HEK293 (cell line): ENCODE data around the gene CASZ1.

Source experiments
- CTCF ChIA-PET: fragments of 350-600 bp; formaldehyde crosslinking; extraction: SDS; loops from one replicate; lab custom pipeline; 2021; ENCODE audit warnings: antibody characterized with exemption; lab: Yijun Ruan, JAX
- POLR2A ChIA-PET: fragments of 300-600 bp; formaldehyde crosslinking; extraction: SDS; loops from one replicate; lab custom pipeline; 2020; ENCODE audit warnings: antibody characterized with exemption, inconsistent platforms; lab: Yijun Ruan, JAX
- H3K27ac ChIP-seq: fragments of 200-500 bp; sonication (Bioruptor generic); 2 replicates; pipeline ENCODE4 v1.5.1; 2014; ENCODE audit warnings: low read depth, low read length, control low read depth, inconsistent platforms; ENCODE audit errors: extremely low read depth
- H3K36me3 ChIP-seq, 2 experiments: fragments of 200-500 bp in 1 of 2; sonication (Bioruptor generic) in 1 of 2; 1 replicate in 1 of 2; 2 replicates in 1 of 2; pipeline ENCODE4 v1.5.1; 2014 to 2017; ENCODE audit warnings: inconsistent platforms in 2 of 2, low read length in 2 of 2; ENCODE audit not compliant: control insufficient read depth in 2 of 2, insufficient read depth in 1 of 2
- H3K4me1 ChIP-seq: fragments of 200-500 bp; sonication (Bioruptor generic); 2 replicates; pipeline ENCODE4 v1.5.1; 2014; ENCODE audit warnings: mild to moderate bottlenecking, low read length, inconsistent platforms; ENCODE audit not compliant: control insufficient read depth, insufficient read depth
- H3K4me3 ChIP-seq: 2 replicates; pipeline ENCODE4 v1.5.1; 2011; ENCODE audit warnings: low read depth, mild to moderate bottlenecking, control low read depth, low read length, moderate library complexity
- H3K9me3 ChIP-seq: fragments of 200-500 bp; sonication (Bioruptor generic); 2 replicates; pipeline ENCODE4 v1.5.1; 2014; ENCODE audit warnings: low read depth, low read length, inconsistent platforms; ENCODE audit not compliant: control insufficient read depth, insufficient read depth
- KLF7 ChIP-seq: fragments of 450-650 bp; formaldehyde crosslinking; IDR thresholded peaks from 2 replicates; pipeline ENCODE4 v1.5.1; 2016; ENCODE audit warnings: missing biosample characterization, missing genetic modification characterization, borderline replicate concordance
- OVOL3 ChIP-seq: fragments of 450-650 bp; formaldehyde crosslinking; IDR thresholded peaks from 2 replicates; pipeline ENCODE4 v1.5.1; 2016; ENCODE audit warnings: missing biosample characterization, missing genetic modification characterization
- SCRT2 ChIP-seq: fragments of 450-650 bp; formaldehyde crosslinking; IDR thresholded peaks from 2 replicates; pipeline ENCODE4 v1.5.1; 2016; ENCODE audit warnings: missing biosample characterization, missing genetic modification characterization
- TRIM28 ChIP-seq: IDR thresholded peaks from 2 replicates; pipeline ENCODE4 v1.6.1; 2011; ENCODE audit warnings: low read length, control low read depth, borderline replicate concordance
- ZFP41 ChIP-seq: fragments of 450-650 bp; formaldehyde crosslinking; IDR thresholded peaks from 2 replicates; pipeline ENCODE4 v1.5.1; 2016; ENCODE audit warnings: missing biosample characterization, missing genetic modification characterization, borderline replicate concordance
- ZFP69B ChIP-seq: fragments of 450-650 bp; formaldehyde crosslinking; IDR thresholded peaks from 2 replicates; pipeline ENCODE4 v1.5.1; 2016; ENCODE audit warnings: missing biosample characterization, missing genetic modification characterization
- ZNF138 ChIP-seq: fragments of 450-650 bp; formaldehyde crosslinking; IDR thresholded peaks from 2 replicates; pipeline ENCODE4 v1.5.1; 2016; ENCODE audit warnings: missing biosample characterization, missing genetic modification characterization, borderline replicate concordance
- ZNF354C ChIP-seq: fragments of 450-650 bp; formaldehyde crosslinking; IDR thresholded peaks from 2 replicates; pipeline ENCODE4 v1.5.1; 2016; ENCODE audit warnings: missing biosample characterization, missing genetic modification characterization, low read depth, borderline replicate concordance
- ZNF391 ChIP-seq: fragments of 450-650 bp; formaldehyde crosslinking; IDR thresholded peaks from 2 replicates; pipeline ENCODE4 v1.5.1; 2016; ENCODE audit warnings: low read depth, missing biosample characterization, missing genetic modification characterization, borderline replicate concordance
- ZNF416 ChIP-seq: fragments of 450-650 bp; formaldehyde crosslinking; IDR thresholded peaks from 2 replicates; pipeline ENCODE4 v1.5.1; 2016; ENCODE audit warnings: missing biosample characterization, missing genetic modification characterization
- ZNF830 ChIP-seq: fragments of 450-650 bp; IDR thresholded peaks from 2 replicates; pipeline ENCODE4 v1.5.0; 2018; ENCODE audit warnings: missing biosample characterization, missing genetic modification characterization, low read depth, mild to moderate bottlenecking, moderate library complexity
- ZSCAN23 ChIP-seq: fragments of 450-650 bp; formaldehyde crosslinking; IDR thresholded peaks from 2 replicates; pipeline ENCODE4 v1.5.1; 2016; ENCODE audit warnings: missing biosample characterization, missing genetic modification characterization
- TF ChIP-seq, protein P1 (sequence below): fragments of 450-650 bp; formaldehyde crosslinking; IDR thresholded peaks from 2 replicates; pipeline ENCODE4 v1.5.1; 2016; ENCODE audit warnings: missing biosample characterization, missing genetic modification characterization, borderline replicate concordance
- TF ChIP-seq, protein P2 (sequence below): fragments of 450-650 bp; formaldehyde crosslinking; IDR thresholded peaks from 2 replicates; pipeline ENCODE4 v1.5.1; 2016; ENCODE audit warnings: missing biosample characterization, missing genetic modification characterization

CASZ1 gene

DNA sequence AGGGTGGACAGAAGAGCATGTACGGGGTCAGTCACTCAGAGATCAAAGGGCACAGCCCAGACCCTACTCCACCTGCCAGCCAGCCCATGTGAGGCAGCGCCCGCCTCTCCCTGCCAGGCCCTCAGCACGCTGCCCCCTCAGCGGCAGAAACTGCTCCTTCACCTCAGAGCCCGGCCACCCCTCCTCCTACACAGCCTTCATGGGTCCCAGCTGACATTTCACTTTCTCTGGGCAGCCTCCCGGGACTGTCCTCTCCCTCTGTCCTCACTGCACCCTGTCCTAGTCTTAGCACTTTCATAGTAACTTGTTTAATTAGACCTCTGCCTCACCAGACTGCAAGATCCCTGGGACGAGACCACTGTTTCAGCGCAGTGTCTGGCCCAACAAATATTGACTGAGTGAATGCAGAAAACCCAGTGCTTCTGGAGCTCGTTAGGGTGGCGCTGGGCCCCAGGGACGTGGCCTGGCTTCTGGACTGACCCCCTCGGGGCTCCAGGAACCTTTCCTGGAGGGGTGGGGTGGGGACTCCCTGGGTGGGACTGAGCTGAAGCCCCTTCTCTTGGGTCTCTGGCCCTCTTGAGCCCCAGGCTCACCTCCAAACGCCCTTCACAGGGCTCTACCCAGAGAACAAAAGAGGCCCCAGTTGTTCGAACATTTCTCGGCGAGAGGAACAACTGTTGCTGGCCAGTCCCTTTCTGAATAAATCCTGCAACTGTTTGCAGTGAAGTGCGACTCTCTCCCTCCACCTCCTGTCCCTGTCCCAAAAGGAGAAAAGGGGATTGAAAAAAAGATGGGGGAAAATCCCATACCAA is 114.9 kb downstream of the CASZ1 start:
- no peak overlapping the region for H3K27ac ChIP-seq
- ChIA-PET CTCF (interaction anchor here (0.7 to 1.1 kb wide), 2 partner anchors 12 to 16 kb away, joined by 3 to 4 read pairs; no protein-coding TSS in a partner anchor), POLR2A (no interaction called here)
- TF ChIP-seq, protein P1, sequence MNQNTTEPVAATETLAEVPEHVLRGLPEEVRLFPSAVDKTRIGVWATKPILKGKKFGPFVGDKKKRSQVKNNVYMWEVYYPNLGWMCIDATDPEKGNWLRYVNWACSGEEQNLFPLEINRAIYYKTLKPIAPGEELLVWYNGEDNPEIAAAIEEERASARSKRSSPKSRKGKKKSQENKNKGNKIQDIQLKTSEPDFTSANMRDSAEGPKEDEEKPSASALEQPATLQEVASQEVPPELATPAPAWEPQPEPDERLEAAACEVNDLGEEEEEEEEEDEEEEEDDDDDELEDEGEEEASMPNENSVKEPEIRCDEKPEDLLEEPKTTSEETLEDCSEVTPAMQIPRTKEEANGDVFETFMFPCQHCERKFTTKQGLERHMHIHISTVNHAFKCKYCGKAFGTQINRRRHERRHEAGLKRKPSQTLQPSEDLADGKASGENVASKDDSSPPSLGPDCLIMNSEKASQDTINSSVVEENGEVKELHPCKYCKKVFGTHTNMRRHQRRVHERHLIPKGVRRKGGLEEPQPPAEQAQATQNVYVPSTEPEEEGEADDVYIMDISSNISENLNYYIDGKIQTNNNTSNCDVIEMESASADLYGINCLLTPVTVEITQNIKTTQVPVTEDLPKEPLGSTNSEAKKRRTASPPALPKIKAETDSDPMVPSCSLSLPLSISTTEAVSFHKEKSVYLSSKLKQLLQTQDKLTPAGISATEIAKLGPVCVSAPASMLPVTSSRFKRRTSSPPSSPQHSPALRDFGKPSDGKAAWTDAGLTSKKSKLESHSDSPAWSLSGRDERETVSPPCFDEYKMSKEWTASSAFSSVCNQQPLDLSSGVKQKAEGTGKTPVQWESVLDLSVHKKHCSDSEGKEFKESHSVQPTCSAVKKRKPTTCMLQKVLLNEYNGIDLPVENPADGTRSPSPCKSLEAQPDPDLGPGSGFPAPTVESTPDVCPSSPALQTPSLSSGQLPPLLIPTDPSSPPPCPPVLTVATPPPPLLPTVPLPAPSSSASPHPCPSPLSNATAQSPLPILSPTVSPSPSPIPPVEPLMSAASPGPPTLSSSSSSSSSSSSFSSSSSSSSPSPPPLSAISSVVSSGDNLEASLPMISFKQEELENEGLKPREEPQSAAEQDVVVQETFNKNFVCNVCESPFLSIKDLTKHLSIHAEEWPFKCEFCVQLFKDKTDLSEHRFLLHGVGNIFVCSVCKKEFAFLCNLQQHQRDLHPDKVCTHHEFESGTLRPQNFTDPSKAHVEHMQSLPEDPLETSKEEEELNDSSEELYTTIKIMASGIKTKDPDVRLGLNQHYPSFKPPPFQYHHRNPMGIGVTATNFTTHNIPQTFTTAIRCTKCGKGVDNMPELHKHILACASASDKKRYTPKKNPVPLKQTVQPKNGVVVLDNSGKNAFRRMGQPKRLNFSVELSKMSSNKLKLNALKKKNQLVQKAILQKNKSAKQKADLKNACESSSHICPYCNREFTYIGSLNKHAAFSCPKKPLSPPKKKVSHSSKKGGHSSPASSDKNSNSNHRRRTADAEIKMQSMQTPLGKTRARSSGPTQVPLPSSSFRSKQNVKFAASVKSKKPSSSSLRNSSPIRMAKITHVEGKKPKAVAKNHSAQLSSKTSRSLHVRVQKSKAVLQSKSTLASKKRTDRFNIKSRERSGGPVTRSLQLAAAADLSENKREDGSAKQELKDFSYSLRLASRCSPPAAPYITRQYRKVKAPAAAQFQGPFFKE (tag by site-specific recombination) = no peak
- TF ChIP-seq ZFP41 (tag by site-specific recombination) = no peak
- no peak for TF ChIP-seq ZNF354C (tag by site-specific recombination)
- no peak for TF ChIP-seq TRIM28
- no peak for TF ChIP-seq ZFP69B (tag by site-specific recombination)
- no peak for TF ChIP-seq ZNF138
- peak; percentile 72 for TF ChIP-seq SCRT2 (tag by site-specific recombination)
- H3K36me3 ChIP-seq = no peaks in the 10 kb centered on the region
- H3K4me1 ChIP-seq = peaks cover 2% of the 10 kb centered on the region; the same call in 1 of the 2 replicates
- no peaks in the 10 kb centered on the region for H3K9me3 ChIP-seq
- H3K4me3 ChIP-seq = no peak overlapping the region

DNA sequence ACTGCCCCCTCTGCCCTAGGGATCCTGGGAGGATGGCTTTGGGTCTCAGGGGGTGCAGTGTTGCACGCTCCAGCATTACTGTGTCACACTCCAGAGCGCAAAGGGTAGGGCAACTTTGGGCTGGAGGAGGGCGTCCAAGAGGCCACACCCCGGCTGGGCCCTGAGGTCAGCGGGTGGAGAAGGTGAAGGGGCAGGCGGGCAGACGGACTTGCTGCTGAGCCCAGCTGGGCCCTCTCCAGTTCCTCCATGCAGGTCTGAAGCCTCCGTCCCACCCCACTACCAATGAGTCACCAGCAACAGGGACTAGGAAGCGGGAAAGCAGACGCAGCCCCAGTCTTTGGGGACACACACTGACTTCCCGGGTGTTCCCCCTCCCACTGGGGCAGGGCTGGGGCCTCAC is 116.0 kb downstream of the CASZ1 start:
- ChIA-PET POLR2A (no interaction called here), CTCF (no interaction called here)
- Histone ChIP-seq H3K27ac (no peak overlapping the region), H3K36me3 (no peaks in the 10 kb centered on the region), H3K4me1 (no peaks in the 10 kb centered on the region), H3K4me3 (no peak overlapping the region), H3K9me3 (no peaks in the 10 kb centered on the region)
- TF ChIP-seq ZNF391 (tag by site-specific recombination) (no peak), ZNF830 (tag by site-specific recombination) (no peak), KLF7 (tag by site-specific recombination) (no peak), ZNF416 (tag by site-specific recombination) (no peak), OVOL3 (tag by site-specific recombination) (no peak), ZSCAN23 (tag by site-specific recombination) (no peak)
- TF ChIP-seq, protein P2, sequence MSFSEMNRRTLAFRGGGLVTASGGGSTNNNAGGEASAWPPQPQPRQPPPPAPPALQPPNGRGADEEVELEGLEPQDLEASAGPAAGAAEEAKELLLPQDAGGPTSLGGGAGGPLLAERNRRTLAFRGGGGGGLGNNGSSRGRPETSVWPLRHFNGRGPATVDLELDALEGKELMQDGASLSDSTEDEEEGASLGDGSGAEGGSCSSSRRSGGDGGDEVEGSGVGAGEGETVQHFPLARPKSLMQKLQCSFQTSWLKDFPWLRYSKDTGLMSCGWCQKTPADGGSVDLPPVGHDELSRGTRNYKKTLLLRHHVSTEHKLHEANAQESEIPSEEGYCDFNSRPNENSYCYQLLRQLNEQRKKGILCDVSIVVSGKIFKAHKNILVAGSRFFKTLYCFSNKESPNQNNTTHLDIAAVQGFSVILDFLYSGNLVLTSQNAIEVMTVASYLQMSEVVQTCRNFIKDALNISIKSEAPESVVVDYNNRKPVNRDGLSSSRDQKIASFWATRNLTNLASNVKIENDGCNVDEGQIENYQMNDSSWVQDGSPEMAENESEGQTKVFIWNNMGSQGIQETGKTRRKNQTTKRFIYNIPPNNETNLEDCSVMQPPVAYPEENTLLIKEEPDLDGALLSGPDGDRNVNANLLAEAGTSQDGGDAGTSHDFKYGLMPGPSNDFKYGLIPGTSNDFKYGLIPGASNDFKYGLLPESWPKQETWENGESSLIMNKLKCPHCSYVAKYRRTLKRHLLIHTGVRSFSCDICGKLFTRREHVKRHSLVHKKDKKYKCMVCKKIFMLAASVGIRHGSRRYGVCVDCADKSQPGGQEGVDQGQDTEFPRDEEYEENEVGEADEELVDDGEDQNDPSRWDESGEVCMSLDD (tag by site-specific recombination) = no peak
